ENCODE data around the gene PRR3. TPM values are rescaled to one million over a fixed set of nuclear protein-coding genes. Genes with fewer than 3 reads are reported as not detected.

PRR3 gene
- total RNA-seq, 1 experiment from 2014 or later = 6.1 TPM

DNA sequence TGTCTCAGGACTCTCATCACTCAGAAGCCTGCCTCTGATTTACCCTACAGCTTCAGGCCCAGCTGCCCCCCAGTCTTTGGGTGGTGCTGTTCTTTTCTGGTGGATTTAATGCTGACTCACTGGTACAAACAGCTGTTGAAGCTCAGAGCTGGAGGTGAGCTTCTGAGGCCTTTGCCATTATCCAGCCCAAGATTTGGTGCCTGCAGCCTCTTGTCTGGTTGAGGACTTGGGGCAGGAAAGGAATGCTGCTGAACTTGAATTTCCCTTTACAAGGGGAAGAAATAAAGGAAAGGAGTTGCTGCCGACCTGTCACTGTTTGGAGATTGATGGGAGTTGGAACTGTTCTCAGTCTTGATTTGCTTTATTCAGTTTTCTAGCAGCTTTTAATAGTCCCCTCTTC lies 33.9 kb downstream of the PRR3 start:
- peaks cover 28% of the 10 kb centered on the region for H3K4me1 ChIP-seq (ENCODE audit: insufficient read depth, low read length)
- no peak overlapping the region for H3K4me3 ChIP-seq (ENCODE audit: low read length)
- no peaks in the 10 kb centered on the region for H3K9me3 ChIP-seq (ENCODE audit: low read length)
- H4K20me1 ChIP-seq (ENCODE audit: low read length) = peaks cover 7% of the 10 kb centered on the region; the same call in 1 of the 2 replicates
- H3K4me2 ChIP-seq (ENCODE audit: low read length) = peak overlapping the region; percentile 21
- H3K79me2 ChIP-seq (ENCODE audit: low read length) = peaks cover 13% of the 10 kb centered on the region
- peak; percentile 83 for ATAC-seq
- H2AFZ ChIP-seq (ENCODE audit: low read length) = no peak overlapping the region
- intact Hi-C loops (cut with micrococcal nuclease) = no loop called here
- H3K27ac ChIP-seq (ENCODE audit: low read length) = peak overlapping the region; percentile 71
- H3K9ac ChIP-seq (ENCODE audit: low read length) = no peak overlapping the region
- TF ChIP-seq CTCF (conservative IDR thresholded peaks at IDR 0.05; ENCODE audit: low read depth, low read length) = no peak
- no peak for TF ChIP-seq EZH2phosphoT487 (IDR thresholded peaks at IDR 0.05; ENCODE audit: borderline replicate concordance, low read length)
- no peak for TF ChIP-seq EZH2 (IDR thresholded peaks at IDR 0.05; ENCODE audit: low read length, unreplicated experiment)
- no peaks in the 10 kb centered on the region for H3K27me3 ChIP-seq (ENCODE audit: low read length)
- POLR2A ChIA-PET (ENCODE audit: unreplicated experiment) = no interaction called here
- CTCF ChIA-PET = interaction anchor here (0.8 kb wide), 1 partner anchor 109 kb away, joined by 3 read pairs; no protein-coding TSS in a partner anchor
- H3K36me3 ChIP-seq (ENCODE audit: low read depth, low read length) = peaks cover 53% of the 10 kb centered on the region
- peak; percentile 85 for DNase-seq
- BruUV-seq (replicated peaks) = no TSS peak
- no peaks in the 10 kb centered on the region for H3K9me2 ChIP-seq (replicated peaks; ENCODE audit: low read length)
- peaks cover 6% of the 10 kb centered on the region for H3F3A ChIP-seq (ENCODE audit: low read length, unreplicated experiment)

GRCh38 chr6:30592287-30592686 lies 35.2 kb downstream of the PRR3 start:
- BruUV-seq (replicated peaks) = no TSS peak
- no peak for TF ChIP-seq CTCF (conservative IDR thresholded peaks at IDR 0.05; ENCODE audit: low read depth, low read length)
- no peak for TF ChIP-seq EZH2 (IDR thresholded peaks at IDR 0.05; ENCODE audit: low read length, unreplicated experiment)
- no peak for TF ChIP-seq EZH2phosphoT487 (IDR thresholded peaks at IDR 0.05; ENCODE audit: borderline replicate concordance, low read length)
- DNase-seq (no peak), ATAC-seq (no peak)
- Histone ChIP-seq H3K36me3 (ENCODE audit: low read depth, low read length) (peaks cover 43% of the 10 kb centered on the region), H3K27ac (ENCODE audit: low read length) (no peak overlapping the region), H3K9me2 (replicated peaks; ENCODE audit: low read length) (no peaks in the 10 kb centered on the region), H3K9me3 (ENCODE audit: low read length) (no peaks in the 10 kb centered on the region), H3F3A (ENCODE audit: low read length, unreplicated experiment) (peaks cover 6% of the 10 kb centered on the region), H3K4me1 (ENCODE audit: insufficient read depth, low read length) (peaks cover 28% of the 10 kb centered on the region), H3K4me2 (ENCODE audit: low read length) (no peak overlapping the region), H3K9ac (ENCODE audit: low read length) (no peak overlapping the region), H2AFZ (ENCODE audit: low read length) (no peak overlapping the region), H3K4me3 (ENCODE audit: low read length) (no peak overlapping the region), H3K79me2 (ENCODE audit: low read length) (peaks cover 13% of the 10 kb centered on the region), H3K27me3 (ENCODE audit: low read length) (no peaks in the 10 kb centered on the region), H4K20me1 (ENCODE audit: low read length) (peaks cover 7% of the 10 kb centered on the region; the same call in 1 of the 2 replicates)
- intact Hi-C loops (cut with micrococcal nuclease) = no loop called here
- ChIA-PET CTCF (interaction anchor here (0.6 kb wide), 1 partner anchor 92 kb away, joined by 3 read pairs; no protein-coding TSS in a partner anchor), POLR2A (ENCODE audit: unreplicated experiment) (interaction anchor here (0.7 kb wide), 1 partner anchor 115 kb away, joined by 7 read pairs; no protein-coding TSS in a partner anchor)

Data from PC-3 (cell line).